Astrocyte (in vitro differentiated cells and primary cell): ENCODE results near the gene DNAH2. TPM values are rescaled to one million over a fixed set of nuclear protein-coding genes. Genes with fewer than 3 reads are reported as not detected.
A peak's percentile ranks its signal among the peaks of the same experiment; 100 is the strongest.

ENCODE experiments used
- DNase-seq: peaks from one replicate; pipeline ENCODE4 v3.0.0-alpha.2; 2010; ENCODE audit warnings: low read depth
- FAIRE-seq: peaks from 2 replicates; lab custom pipeline; 2011; peaks lifted over from hg19 to GRCh38; lab: Jason Lieb, UNC
- H2AFZ ChIP-seq: 2 replicates; pipeline ENCODE4 v1.6.0; 2012; ENCODE audit warnings: low read depth, low read length, inconsistent platforms
- H3K27ac ChIP-seq: 2 replicates; pipeline ENCODE4 v1.5.1; 2011; ENCODE audit warnings: low read depth, low read length, inconsistent platforms
- H3K27me3 ChIP-seq: 2 replicates; pipeline ENCODE4 v1.6.0; 2011; ENCODE audit warnings: low read length, inconsistent platforms; ENCODE audit not compliant: insufficient read depth
- H3K36me3 ChIP-seq: 2 replicates; pipeline ENCODE4 v1.5.1; 2011; ENCODE audit warnings: low read length, inconsistent platforms; ENCODE audit not compliant: insufficient read depth
- H3K4me1 ChIP-seq: 2 replicates; pipeline ENCODE4 v1.5.1; 2011; ENCODE audit warnings: low read length, inconsistent platforms; ENCODE audit not compliant: insufficient read depth
- H3K4me2 ChIP-seq: 2 replicates; pipeline ENCODE4 v1.6.0; 2012; ENCODE audit warnings: low read length, inconsistent platforms
- H3K4me3 ChIP-seq: 2 replicates; pipeline ENCODE4 v1.5.1; 2011; ENCODE audit warnings: low read depth, mild to moderate bottlenecking, low read length, inconsistent platforms; ENCODE audit not compliant: insufficient read depth
- H3K79me2 ChIP-seq: 2 replicates; pipeline ENCODE4 v1.6.0; 2012; ENCODE audit warnings: mild to moderate bottlenecking, low read length, inconsistent platforms; ENCODE audit not compliant: insufficient read depth
- H3K9ac ChIP-seq: 2 replicates; pipeline ENCODE4 v1.6.0; 2012; ENCODE audit warnings: mild to moderate bottlenecking, low read length, inconsistent platforms
- H3K9me3 ChIP-seq: 2 replicates; pipeline ENCODE4 v1.5.1; 2012; ENCODE audit warnings: low read depth, mild to moderate bottlenecking, low read length, inconsistent platforms; ENCODE audit not compliant: insufficient read depth
- H4K20me1 ChIP-seq: 2 replicates; pipeline ENCODE4 v1.6.0; 2012; ENCODE audit warnings: low read length, inconsistent platforms; ENCODE audit not compliant: insufficient read depth
- H3K27ac Mint-ChIP-seq: one replicate; pipeline ENCODE4 v1.8.0; 2021; ENCODE audit warnings: mild to moderate bottlenecking, mixed read lengths; ENCODE audit not compliant: unreplicated experiment
- H3K27me3 Mint-ChIP-seq: one replicate; pipeline ENCODE4 v1.8.0; 2021; ENCODE audit warnings: low read depth, mixed read lengths; ENCODE audit not compliant: unreplicated experiment
- H3K36me3 Mint-ChIP-seq: one replicate; pipeline ENCODE4 v1.8.0; 2021; ENCODE audit warnings: low read depth, mixed read lengths; ENCODE audit not compliant: unreplicated experiment
- H3K4me1 Mint-ChIP-seq: one replicate; pipeline ENCODE4 v1.8.0; 2021; ENCODE audit warnings: low read depth, mixed read lengths; ENCODE audit not compliant: unreplicated experiment
- H3K4me3 Mint-ChIP-seq: one replicate; pipeline ENCODE4 v1.8.0; 2021; ENCODE audit warnings: mild to moderate bottlenecking, moderate library complexity, mixed read lengths; ENCODE audit not compliant: unreplicated experiment
- H3K9me3 Mint-ChIP-seq: one replicate; pipeline ENCODE4 v1.8.0; 2021; ENCODE audit warnings: mild to moderate bottlenecking, mixed read lengths; ENCODE audit not compliant: unreplicated experiment
- CTCF ChIP-seq: IDR thresholded peaks from 2 replicates; pipeline ENCODE4 v1.5.1; 2011; ENCODE audit warnings: low read depth, mild to moderate bottlenecking, inconsistent platforms, low read length, moderate library complexity; ENCODE audit not compliant: insufficient read depth
- EZH2 ChIP-seq: IDR thresholded peaks from 2 replicates; pipeline ENCODE4 v1.6.1; 2012; ENCODE audit warnings: mild to moderate bottlenecking, low read length, inconsistent platforms; ENCODE audit not compliant: insufficient read depth
- total RNA-seq: library from RNA; stranded (reverse); gene quantifications from 2 replicates; pipeline ENCODE4 v1.2.1, GENCODE V29; 2021

The DNAH2 gene
- total RNA-seq, 1 donor from 2014 or later = 0.11 TPM

- peak; percentile 52 for FAIRE-seq
- H3K36me3 Mint-ChIP-seq = peaks cover 11% of the 10 kb centered on the region
- Histone ChIP-seq H3K4me1 (peaks cover 23% of the 10 kb centered on the region), H3K4me2 (peak within 1 kb of the TSS; percentile 92), H2AFZ (peak within 1 kb of the TSS; percentile 77), H3K27me3 (no peaks in the 10 kb centered on the region), H3K36me3 (no peaks in the 10 kb centered on the region), H3K4me3 (peak within 1 kb of the TSS; percentile 99), H3K79me2 (peaks cover 58% of the 10 kb centered on the region), H3K27ac (peak within 1 kb of the TSS; percentile 99), H3K9ac (peak within 1 kb of the TSS; percentile 99), H3K9me3 (no peaks in the 10 kb centered on the region), H4K20me1 (peaks cover 27% of the 10 kb centered on the region)
- DNase-seq = peak; percentile 97
- peak within 1 kb of the TSS; percentile 95 for H3K4me3 Mint-ChIP-seq
- peaks cover 6% of the 10 kb centered on the region for H3K4me1 Mint-ChIP-seq
- peak within 1 kb of the TSS; percentile 100 for H3K27ac Mint-ChIP-seq
- H3K27me3 Mint-ChIP-seq = no peaks in the 10 kb centered on the region
- TF ChIP-seq CTCF (peak; percentile 96), EZH2 (no peak)
- H3K9me3 Mint-ChIP-seq = no peaks in the 10 kb centered on the region
Measured at GRCh38 chr17:7687908-7688807, 29.4 kb upstream of the DNAH2 start, which contains the start of gene WRAP53. WRAP53 (plus strand) TSS chr17:7688477; CDS start chr17:7688649, 172 bp downstream.

GRCh38 chr17:7688808-7689316, 28.7 kb upstream of the DNAH2 start:
- peak overlapping the region; percentile 44 for H3K27ac ChIP-seq
- H3K9me3 Mint-ChIP-seq = no peaks in the 10 kb centered on the region
- H3K79me2 ChIP-seq = peaks cover 51% of the 10 kb centered on the region
- TF ChIP-seq EZH2 = no peak
- no peak for TF ChIP-seq CTCF
- H3K4me2 ChIP-seq = peak overlapping the region; percentile 92
- H3K4me3 Mint-ChIP-seq = peak overlapping the region; percentile 95
- peak overlapping the region; percentile 99 for H3K4me3 ChIP-seq
- peak overlapping the region; percentile 75 for H3K27ac Mint-ChIP-seq
- peak overlapping the region; percentile 91 for H3K9ac ChIP-seq
- H2AFZ ChIP-seq = peak overlapping the region; percentile 77
- DNase-seq (no peak), FAIRE-seq (no peak)
- H3K27me3 Mint-ChIP-seq = no peaks in the 10 kb centered on the region
- H3K36me3 Mint-ChIP-seq = peaks cover 11% of the 10 kb centered on the region
- H4K20me1 ChIP-seq = peaks cover 20% of the 10 kb centered on the region
- no peaks in the 10 kb centered on the region for H3K27me3 ChIP-seq
- H3K4me1 Mint-ChIP-seq = peaks cover 6% of the 10 kb centered on the region
- H3K4me1 ChIP-seq = peaks cover 23% of the 10 kb centered on the region
- H3K9me3 ChIP-seq = no peaks in the 10 kb centered on the region
- H3K36me3 ChIP-seq = no peaks in the 10 kb centered on the region
